B cell (primary cell): ENCODE data around the gene SEC14L5.

ENCODE experiments used
- EZH2 ChIP-seq: IDR thresholded peaks from 2 replicates; pipeline ENCODE4 v1.6.1; 2012; ENCODE audit warnings: borderline replicate concordance, low read depth, mild to moderate bottlenecking, moderate library complexity, low read length; ENCODE audit not compliant: insufficient read depth, poor library complexity, severe bottlenecking
- TF ChIP-seq, protein P1 (sequence below): fragments of 200-600 bp; IDR thresholded peaks from one replicate; pipeline ENCODE4 v1.8.0; 2022; ENCODE audit warnings: antibody characterized with exemption, mild to moderate bottlenecking

DNA sequence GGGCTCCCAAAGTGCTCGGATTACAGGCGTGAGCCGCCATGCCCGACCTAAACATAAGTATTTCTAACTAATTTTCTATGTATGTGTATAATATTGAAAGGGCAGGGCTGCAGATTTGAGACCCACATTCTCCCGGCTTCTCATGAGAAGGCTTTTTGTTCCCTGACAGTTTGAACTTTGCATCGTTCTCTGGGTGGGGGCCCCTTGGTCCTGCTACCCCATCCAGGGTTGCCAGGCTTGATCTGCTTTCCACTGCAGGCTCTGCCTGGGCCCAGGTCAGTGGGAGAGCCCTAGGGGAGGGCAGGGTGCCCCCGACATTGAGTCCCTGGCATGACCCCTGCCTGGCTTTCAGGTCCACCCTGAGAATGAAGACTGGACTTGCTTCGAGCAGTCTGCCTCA is 32.3 kb downstream of the SEC14L5 start:
- TF ChIP-seq, protein P1, sequence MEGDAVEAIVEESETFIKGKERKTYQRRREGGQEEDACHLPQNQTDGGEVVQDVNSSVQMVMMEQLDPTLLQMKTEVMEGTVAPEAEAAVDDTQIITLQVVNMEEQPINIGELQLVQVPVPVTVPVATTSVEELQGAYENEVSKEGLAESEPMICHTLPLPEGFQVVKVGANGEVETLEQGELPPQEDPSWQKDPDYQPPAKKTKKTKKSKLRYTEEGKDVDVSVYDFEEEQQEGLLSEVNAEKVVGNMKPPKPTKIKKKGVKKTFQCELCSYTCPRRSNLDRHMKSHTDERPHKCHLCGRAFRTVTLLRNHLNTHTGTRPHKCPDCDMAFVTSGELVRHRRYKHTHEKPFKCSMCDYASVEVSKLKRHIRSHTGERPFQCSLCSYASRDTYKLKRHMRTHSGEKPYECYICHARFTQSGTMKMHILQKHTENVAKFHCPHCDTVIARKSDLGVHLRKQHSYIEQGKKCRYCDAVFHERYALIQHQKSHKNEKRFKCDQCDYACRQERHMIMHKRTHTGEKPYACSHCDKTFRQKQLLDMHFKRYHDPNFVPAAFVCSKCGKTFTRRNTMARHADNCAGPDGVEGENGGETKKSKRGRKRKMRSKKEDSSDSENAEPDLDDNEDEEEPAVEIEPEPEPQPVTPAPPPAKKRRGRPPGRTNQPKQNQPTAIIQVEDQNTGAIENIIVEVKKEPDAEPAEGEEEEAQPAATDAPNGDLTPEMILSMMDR = no peak
- TF ChIP-seq EZH2 = no peak
